Vagina (tissue), 2 donors: ENCODE measurements around the gene TMIGD3.

Experiments
- CTCF ChIP-seq, 3 experiments: fragments of 450-650 bp in 2 of 3; fragments of 200-600 bp in 1 of 3; sonication (generic) in 1 of 3; IDR thresholded peaks; one replicate each; pipeline ENCODE4 v1.5.1; 2017 to 2019; ENCODE audit warnings: antibody characterized with exemption in 3 of 3, mild to moderate bottlenecking in 2 of 3, moderate library complexity in 2 of 3
- POLR2A ChIP-seq, 2 donors: fragments of 450-650 bp; IDR thresholded peaks; one replicate each; pipeline ENCODE4 v1.6.1; 2017; ENCODE audit warnings: antibody characterized with exemption in 2 of 2, mild to moderate bottlenecking in 2 of 2, moderate library complexity in 2 of 2
- POLR2AphosphoS5 ChIP-seq, 2 donors: sonication (generic); formaldehyde crosslinking; IDR thresholded peaks; one replicate each; pipeline ENCODE4 v1.9.0; 2017; ENCODE audit warnings: antibody characterized with exemption in 2 of 2, mild to moderate bottlenecking in 2 of 2, low read depth in 1 of 2; ENCODE audit not compliant: insufficient read depth in 1 of 2

GRCh38 chr1:111489604-111490003, 13.8 kb downstream of the TMIGD3 start:
- TF ChIP-seq CTCF (IDR thresholded peaks at IDR 0.05) (no peak), POLR2AphosphoS5 (IDR thresholded peaks at IDR 0.05; ENCODE audit: insufficient read depth in 1 of 2, low read depth in 1 of 2) (no peak), POLR2A (IDR thresholded peaks at IDR 0.05) (no peak)
